ENCODE measurements around the gene SH2D1B. TPM values are rescaled to one million over a fixed set of nuclear protein-coding genes. Genes with fewer than 3 reads are reported as not detected.
A peak's percentile ranks its signal among the peaks of the same experiment; 100 is the strongest.

The SH2D1B gene
- total and polyA plus RNA-seq, 9 of the 15 experiments (the other 6 are each of a cell fraction or from before 2014, with no cell fraction given), result 5.6 to 19.6 (median 9.7) TPM

GRCh38 chr1:162372159-162373071 is 39.5 kb downstream of the SH2D1B start (continued):
- TF ChIP-seq ZBTB49 (CRISPR knock-in tag; IDR thresholded peaks at IDR 0.05; ENCODE audit: borderline replicate concordance), result no peak
- TF ChIP-seq ZNF639 (CRISPR knock-in tag; conservative IDR thresholded peaks at IDR 0.05 in 1 of 2, IDR thresholded peaks at IDR 0.05 in 1 of 2), result peak in 1 of 2 experiments; percentile 79; a peak in 2 of 4 replicates
- peak; percentile 56; the same call in 1 of the 2 replicates for TF ChIP-seq ZNF311 (CRISPR knock-in tag; IDR thresholded peaks at IDR 0.05)
- TF ChIP-seq KLF6 (CRISPR knock-in tag; IDR thresholded peaks at IDR 0.05; ENCODE audit: borderline replicate concordance), result peak; percentile 55; the same call in 1 of the 2 replicates
- no peak for TF ChIP-seq ZNF146 (CRISPR knock-in tag; IDR thresholded peaks at IDR 0.05; ENCODE audit: unreplicated experiment)
- no peak for TF ChIP-seq ZNF785 (CRISPR knock-in tag; IDR thresholded peaks at IDR 0.05)
- no peak for TF ChIP-seq ZNF212 (CRISPR knock-in tag; IDR thresholded peaks at IDR 0.05)
- TF ChIP-seq HEY1 (CRISPR knock-in tag; IDR thresholded peaks at IDR 0.05; ENCODE audit: borderline replicate concordance), result peak; percentile 83; the same call in 1 of the 2 replicates
- TF ChIP-seq ZBTB11 (CRISPR knock-in tag; IDR thresholded peaks at IDR 0.05), result peak in 1 of 3 experiments; percentile 63; a peak in 1 of 6 replicates
- TF ChIP-seq BMI1 (IDR thresholded peaks at IDR 0.05; ENCODE audit: low read length), result no peak
- no peak for TF ChIP-seq TRIM25 (IDR thresholded peaks at IDR 0.05; ENCODE audit: borderline replicate concordance)
- no peak for TF ChIP-seq RBM15 (IDR thresholded peaks at IDR 0.05; ENCODE audit: insufficient read depth, low read length)
- no peak; the same call in 1 of the 2 replicates for TF ChIP-seq USF2 (CRISPR knock-in tag; IDR thresholded peaks at IDR 0.05)
